ENCODE measurements around the gene PPP3R1. TPM values are rescaled to one million over a fixed set of nuclear protein-coding genes. Genes with fewer than 3 reads are reported as not detected.

PPP3R1 gene
- total and polyA plus RNA-seq, 2 of the 8 experiments (the other 6 are each of a cell fraction or from before 2014, with no cell fraction given): 9.3 to 85.1 TPM

DNA sequence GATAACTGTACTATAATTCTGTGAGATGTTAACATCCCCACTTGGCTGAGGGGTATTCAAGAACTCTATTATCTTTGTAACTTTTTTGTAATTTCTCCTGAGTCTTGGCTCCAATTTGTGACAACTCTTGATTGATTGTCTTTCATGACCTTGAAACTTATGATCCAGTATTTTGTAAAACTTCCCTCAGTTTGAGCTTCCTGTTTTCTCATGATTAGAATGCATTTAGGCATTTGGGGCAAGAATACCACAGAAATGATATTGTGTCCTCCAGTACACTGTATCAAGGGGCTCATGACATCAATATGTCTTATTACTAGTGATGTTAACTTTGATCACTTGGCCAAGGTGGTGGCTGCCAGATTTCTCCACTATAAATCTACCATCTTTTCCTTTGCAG is 57.2 kb downstream of the PPP3R1 start:
- no peak for TF ChIP-seq CEBPB (IDR thresholded peaks at IDR 0.05; ENCODE audit: low read depth, low read length)
- TF ChIP-seq SP4 (IDR thresholded peaks at IDR 0.05; ENCODE audit: low read length): no peak
- Histone ChIP-seq H2BK5ac (ENCODE audit: low read depth, low read length) (no peak overlapping the region), H2AK5ac (ENCODE audit: low read depth, low read length) (no peak overlapping the region), H4K20me1 (replicated peaks in 1 of 2; ENCODE audit: control insufficient read depth in 1 of 2, insufficient read depth in 2 of 2, low read length in 2 of 2) (peaks cover 5 to 12% of the 10 kb centered on the region in 2 experiments), H3K4me1 (replicated peaks in 1 of 4; ENCODE audit: control insufficient read depth in 3 of 4, insufficient read depth in 4 of 4, low read length in 3 of 4) (no peaks in the 10 kb centered on the region), H4K5ac (ENCODE audit: insufficient read length, low read depth, low read length) (no peak overlapping the region), H4K8ac (ENCODE audit: extremely low read depth, insufficient read depth, low read length) (no peak overlapping the region), H3K56ac (replicated peaks; ENCODE audit: insufficient read length, low read depth, low read length) (no peak overlapping the region), H2BK120ac (replicated peaks; ENCODE audit: low read depth, low read length) (no peak overlapping the region), H3K14ac (ENCODE audit: insufficient read length) (no peak overlapping the region), H2AFZ (ENCODE audit: low read length) (no peak overlapping the region), H3K27ac (ENCODE audit: low read depth, low read length) (no peak overlapping the region), H3K18ac (ENCODE audit: extremely low read depth, low read length) (no peak overlapping the region), H2BK15ac (ENCODE audit: low read length) (no peak overlapping the region), H3K23ac (ENCODE audit: insufficient read length) (no peak overlapping the region), H2BK12ac (ENCODE audit: low read depth, low read length) (no peak overlapping the region), H3K4ac (replicated peaks; ENCODE audit: insufficient read length, low read depth, low read length) (no peak overlapping the region), H3K27me3 (replicated peaks in 1 of 4; ENCODE audit: control insufficient read depth in 3 of 4, extremely low read depth in 1 of 4, insufficient read depth in 3 of 4, low read length in 3 of 4) (no peaks in the 10 kb centered on the region), H3K79me2 (ENCODE audit: control insufficient read depth in 1 of 2, insufficient read depth in 2 of 2, low read length in 2 of 2) (peaks cover 0 to 89% of the 10 kb centered on the region in 2 experiments; a peak in 2 of 4 replicates), H3K36me3 (ENCODE audit: control insufficient read depth in 2 of 4, insufficient read depth in 4 of 4, low read length in 3 of 4) (no peaks in the 10 kb centered on the region), H2BK20ac (ENCODE audit: low read length) (no peak overlapping the region), H3K4me3 (ENCODE audit: extremely low read depth in 1 of 4, insufficient read depth in 2 of 4, low read depth in 3 of 4, low read length in 4 of 4) (no peak overlapping the region), H3K23me2 (ENCODE audit: low read depth, low read length) (no peaks in the 10 kb centered on the region), H3K9ac (replicated peaks in 1 of 4; ENCODE audit: extremely low read depth in 1 of 4, low read depth in 3 of 4, low read length in 3 of 4) (no peak overlapping the region), H4K91ac (replicated peaks; ENCODE audit: insufficient read length, low read length) (no peak overlapping the region), H3K79me1 (ENCODE audit: low read depth, low read length) (peaks cover 2% of the 10 kb centered on the region; the same call in 1 of the 2 replicates), H3K4me2 (ENCODE audit: insufficient read depth in 1 of 2, low read depth in 2 of 2, low read length in 2 of 2) (no peak overlapping the region), H3K9me3 (ENCODE audit: insufficient read depth in 2 of 2, low read depth in 1 of 2, low read length in 1 of 2) (no peaks in the 10 kb centered on the region)
- POLR2A ChIA-PET (ENCODE audit: partially characterized antibody): no interaction called here
- CTCF ChIA-PET (ENCODE audit: partially characterized antibody): interaction anchor here (0.6 to 1.5 kb wide), 2 partner anchors 9 to 90 kb away, joined by 3 read pairs; no protein-coding TSS in a partner anchor
- FAIRE-seq (no peak), DNase-seq (ENCODE audit: low read depth in 1 of 2, low spot score in 2 of 2) (no peak)

Measured in H1 (cell line).